ENCODE results near the gene OGT. TPM values are rescaled to one million over a fixed set of nuclear protein-coding genes. Genes with fewer than 3 reads are reported as not detected.
"Not testable (repeated sequence)": the region's sequence is repeated elsewhere in the genome, so short reads cannot be mapped to it uniquely, and the experiment has no call there.

OGT gene
- total and polyA plus RNA-seq, 4 experiments from 2014 or later: 18.3 to 525 (median 277) TPM

- Mint-ChIP-seq H3K9me3 (peaks cover 0 to 2% (median 0%) of the 10 kb centered on the region in 8 donors), H3K27ac (peak within 1 kb of the TSS in 1 of 7 donors; percentile 19), H3K27me3 (no peaks in the 10 kb centered on the region), H3K36me3 (peaks cover 17 to 45% of the 10 kb centered on the region in 2 donors), H3K4me1 (peaks cover 0 to 2% (median 1%) of the 10 kb centered on the region in 4 donors), H3K4me3 (no peak within 1 kb of the TSS)
- intact Hi-C loops (cut with micrococcal nuclease): no loop called here
- Histone ChIP-seq H3K27ac (ENCODE audit: low read depth, low read length) (no peak within 1 kb of the TSS), H3K36me3 (ENCODE audit: insufficient read depth, low read length) (peaks cover 16% of the 10 kb centered on the region), H3K4me1 (ENCODE audit: insufficient read depth, low read length) (no peaks in the 10 kb centered on the region), H3K27me3 (ENCODE audit: insufficient read depth, low read length) (no peaks in the 10 kb centered on the region), H3K4me3 (ENCODE audit: low read length in 2 of 2) (no peak within 1 kb of the TSS), H3K9me3 (ENCODE audit: control insufficient read depth in 1 of 2, low read length in 2 of 2) (no peaks in the 10 kb centered on the region)
- ChIA-PET CTCF (ENCODE audit: partially characterized antibody) (no interaction called here), POLR2A (ENCODE audit: partially characterized antibody) (no interaction called here)
- DNase-seq: no peak
Measured at GRCh38 chrX:71578253-71579135, 45.6 kb downstream of the OGT start, which contains the start of gene GCNA. TSS of gene GCNA (plus strand) at chrX:71578437. CDS start at chrX:71580822, 2,385 bp downstream.

GRCh38 chrX:71579136-71579989, 46.5 kb downstream of the OGT start:
- H3K9me3 Mint-ChIP-seq: peaks cover 0 to 2% (median 0%) of the 10 kb centered on the region in 8 donors
- H3K27me3 ChIP-seq (ENCODE audit: insufficient read depth, low read length): no peaks in the 10 kb centered on the region
- no peak for DNase-seq
- H3K27me3 Mint-ChIP-seq: no peaks in the 10 kb centered on the region
- no peak overlapping the region for H3K4me3 ChIP-seq (ENCODE audit: low read length in 2 of 2)
- ChIA-PET CTCF (ENCODE audit: partially characterized antibody) (no interaction called here), POLR2A (ENCODE audit: partially characterized antibody) (interaction anchor here (0.6 kb wide), 1 partner anchor 8 kb away, joined by 3 read pairs; no protein-coding TSS in a partner anchor)
- peaks cover 0 to 2% (median under 1%) of the 10 kb centered on the region in 4 donors for H3K4me1 Mint-ChIP-seq
- no peak overlapping the region for H3K27ac ChIP-seq (ENCODE audit: low read depth, low read length)
- H3K4me1 ChIP-seq (ENCODE audit: insufficient read depth, low read length): no peaks in the 10 kb centered on the region
- peaks cover 10% of the 10 kb centered on the region for H3K36me3 ChIP-seq (ENCODE audit: insufficient read depth, low read length)
- intact Hi-C loops (cut with micrococcal nuclease): no loop called here
- H3K27ac Mint-ChIP-seq: peak overlapping the region in 2 of 7 donors; percentile 72 to 79
- no peak overlapping the region for H3K4me3 Mint-ChIP-seq
- H3K9me3 ChIP-seq (ENCODE audit: control insufficient read depth in 1 of 2, low read length in 2 of 2): no peaks in the 10 kb centered on the region
- peaks cover 10 to 36% of the 10 kb centered on the region in 2 donors for H3K36me3 Mint-ChIP-seq

- Histone ChIP-seq H3K4me1 (ENCODE audit: insufficient read depth, low read length) (no peaks in the 10 kb centered on the region), H3K27ac (ENCODE audit: low read depth, low read length) (no peak overlapping the region), H3K36me3 (ENCODE audit: insufficient read depth, low read length) (peaks cover 10% of the 10 kb centered on the region), H3K27me3 (ENCODE audit: insufficient read depth, low read length) (no peaks in the 10 kb centered on the region), H3K4me3 (ENCODE audit: low read length in 2 of 2) (no peak overlapping the region), H3K9me3 (ENCODE audit: control insufficient read depth in 1 of 2, low read length in 2 of 2) (no peaks in the 10 kb centered on the region)
- peak overlapping the region in 1 of 7 donors; percentile 72 for H3K27ac Mint-ChIP-seq
- H3K27me3 Mint-ChIP-seq: no peaks in the 10 kb centered on the region
- no peak overlapping the region for H3K4me3 Mint-ChIP-seq
- ChIA-PET POLR2A (ENCODE audit: partially characterized antibody) (interaction anchor here (0.6 kb wide), 1 partner anchor 7 kb away, joined by 3 read pairs; no protein-coding TSS in a partner anchor), CTCF (ENCODE audit: partially characterized antibody) (interaction anchor here (1.2 kb wide), 1 partner anchor 16 kb away, joined by 4 read pairs; no protein-coding TSS in a partner anchor)
- H3K9me3 Mint-ChIP-seq: peaks cover 0 to 2% (median 0%) of the 10 kb centered on the region in 8 donors
- intact Hi-C loops (cut with micrococcal nuclease): no loop called here
- H3K36me3 Mint-ChIP-seq: peaks cover 10 to 30% of the 10 kb centered on the region in 2 donors
- peaks cover 0 to 2% (median under 1%) of the 10 kb centered on the region in 4 donors for H3K4me1 Mint-ChIP-seq
- DNase-seq: no peak
Measured at GRCh38 chrX:71579990-71580380, 47.1 kb downstream of the OGT start.

- H3K9me3 Mint-ChIP-seq: peaks cover 0 to 2% (median 0%) of the 10 kb centered on the region in 8 donors
- Histone ChIP-seq H3K27me3 (ENCODE audit: insufficient read depth, low read length) (no peaks in the 10 kb centered on the region), H3K4me1 (ENCODE audit: insufficient read depth, low read length) (no peaks in the 10 kb centered on the region), H3K27ac (ENCODE audit: low read depth, low read length) (no peak overlapping the region), H3K4me3 (ENCODE audit: low read length in 2 of 2) (no peak overlapping the region), H3K36me3 (ENCODE audit: insufficient read depth, low read length) (no peaks in the 10 kb centered on the region), H3K9me3 (ENCODE audit: control insufficient read depth in 1 of 2, low read length in 2 of 2) (no peaks in the 10 kb centered on the region)
- DNase-seq: no peak
- CTCF ChIA-PET (ENCODE audit: partially characterized antibody): interaction anchor here (1.2 kb wide), 1 partner anchor 17 kb away, joined by 4 read pairs; no protein-coding TSS in a partner anchor
- peaks cover 0 to 2% (median 2%) of the 10 kb centered on the region in 4 donors for H3K4me1 Mint-ChIP-seq
- H3K27ac Mint-ChIP-seq: peak overlapping the region in 1 of 7 donors; percentile 47
- intact Hi-C loops (cut with micrococcal nuclease): no loop called here
- POLR2A ChIA-PET (ENCODE audit: partially characterized antibody): no interaction called here
- H3K4me3 Mint-ChIP-seq: no peak overlapping the region
- H3K27me3 Mint-ChIP-seq: no peaks in the 10 kb centered on the region
- H3K36me3 Mint-ChIP-seq: peaks cover 6 to 23% of the 10 kb centered on the region in 2 donors
Measured at GRCh38 chrX:71581210-71581609, 48.3 kb downstream of the OGT start.

GRCh38 chrX:71586929-71587328, 54.0 kb downstream of the OGT start:
- H3K9me3 ChIP-seq (ENCODE audit: control insufficient read depth in 1 of 2, low read length in 2 of 2): no peaks in the 10 kb centered on the region
- Mint-ChIP-seq H3K4me3 (no peak overlapping the region), H3K27ac (peak overlapping the region in 3 of 7 donors; percentile 0 to 62 (median 33)), H3K36me3 (peaks cover 0 to 7% of the 10 kb centered on the region in 2 donors), H3K27me3 (no peaks in the 10 kb centered on the region), H3K4me1 (peaks cover 0 to 3% (median 2%) of the 10 kb centered on the region in 4 donors), H3K9me3 (peaks cover 0 to 2% (median 0%) of the 10 kb centered on the region in 8 donors)
- H3K36me3 ChIP-seq (ENCODE audit: insufficient read depth, low read length): no peaks in the 10 kb centered on the region
- no peaks in the 10 kb centered on the region for H3K27me3 ChIP-seq (ENCODE audit: insufficient read depth, low read length)
- H3K4me3 ChIP-seq (ENCODE audit: low read length in 2 of 2): no peak overlapping the region
- ChIA-PET POLR2A (ENCODE audit: partially characterized antibody) (interaction anchor here (0.6 kb wide), 1 partner anchor 7 kb away, joined by 3 read pairs; no protein-coding TSS in a partner anchor), CTCF (ENCODE audit: partially characterized antibody) (no interaction called here)
- DNase-seq: no peak
- intact Hi-C loops (cut with micrococcal nuclease): no loop called here
- no peak overlapping the region for H3K27ac ChIP-seq (ENCODE audit: low read depth, low read length)
- no peaks in the 10 kb centered on the region for H3K4me1 ChIP-seq (ENCODE audit: insufficient read depth, low read length)

GRCh38 chrX:71593210-71593609, 60.3 kb downstream of the OGT start:
- H3K9me3 ChIP-seq (ENCODE audit: control insufficient read depth in 1 of 2, low read length in 2 of 2); H3K4me3 Mint-ChIP-seq; DNase-seq; H3K36me3 ChIP-seq (ENCODE audit: insufficient read depth, low read length); CTCF ChIA-PET (ENCODE audit: partially characterized antibody); POLR2A ChIA-PET (ENCODE audit: partially characterized antibody); H3K27me3 ChIP-seq (ENCODE audit: insufficient read depth, low read length); H3K27ac Mint-ChIP-seq; H3K27me3 Mint-ChIP-seq; H3K4me1 ChIP-seq (ENCODE audit: insufficient read depth, low read length); H3K27ac ChIP-seq (ENCODE audit: low read depth, low read length); H3K4me3 ChIP-seq (ENCODE audit: low read length in 2 of 2); H3K9me3 Mint-ChIP-seq; intact Hi-C loops (cut with micrococcal nuclease); H3K4me1 Mint-ChIP-seq: not testable (repeated sequence)
- H3K36me3 Mint-ChIP-seq: peaks cover 0 to 18% of the 10 kb centered on the region in 2 donors

All from CD4-positive, alpha-beta memory T cell (primary cell).